ENCODE data around the gene KRTAP10-12.

Gene KRTAP10-12

GRCh38 chr21:44736291-44737004 is 39.5 kb downstream of the KRTAP10-12 start:
- no peaks in the 10 kb centered on the region for H3K79me1 ChIP-seq (ENCODE audit: low read depth, low read length)
- H3K14ac ChIP-seq (ENCODE audit: low read length), result no peak overlapping the region
- H3K9me3 ChIP-seq (replicated peaks in 1 of 2; ENCODE audit: control insufficient read depth in 2 of 2, insufficient read depth in 1 of 2, low read depth in 1 of 2, low read length in 2 of 2), result peaks cover 0 to 41% of the 10 kb centered on the region in 2 donors
- no peak for DNase-seq (ENCODE audit: low spot score)
- no peak overlapping the region for H4K91ac ChIP-seq (ENCODE audit: low read depth, low read length, poor library complexity)
- H4K8ac ChIP-seq (ENCODE audit: low read depth, low read length), result no peak overlapping the region
- no CpG with 5 or more reads among the region's 8 CpGs for WGBS, 2 donors (ENCODE audit: extremely low coverage in 2 of 2, insufficient read length in 2 of 2, insufficient replicate concordance in 1 of 2)
- no peak overlapping the region for H2AK5ac ChIP-seq (ENCODE audit: low read depth, low read length)
- H3K4me3 ChIP-seq (ENCODE audit: low read length in 2 of 2), result no peak overlapping the region
- H3K27ac ChIP-seq (replicated peaks; ENCODE audit: low read length), result no peak overlapping the region
- no peak overlapping the region for H2BK5ac ChIP-seq (ENCODE audit: low read length)
- no peak overlapping the region for H3K4me2 ChIP-seq (ENCODE audit: insufficient read depth, low read length, poor library complexity, severe bottlenecking)
- H2AFZ ChIP-seq (ENCODE audit: low read length), result no peak overlapping the region
- no peak overlapping the region for H3K18ac ChIP-seq (ENCODE audit: low read length)
- H3K4ac ChIP-seq (ENCODE audit: low read length), result no peak overlapping the region
- H2BK12ac ChIP-seq (ENCODE audit: low read length), result no peak overlapping the region
- no peak overlapping the region for H2BK120ac ChIP-seq (ENCODE audit: low read depth, low read length)
- no peak overlapping the region for H3K9ac ChIP-seq (ENCODE audit: low read depth, low read length, poor library complexity)
- H3K36me3 ChIP-seq (replicated peaks in 1 of 2; ENCODE audit: control insufficient read depth in 2 of 2, insufficient read depth in 2 of 2, low read length in 2 of 2), result no peaks in the 10 kb centered on the region
- H3K27me3 ChIP-seq (ENCODE audit: control insufficient read depth in 3 of 3, insufficient read depth in 3 of 3, low read depth in 1 of 3, low read length in 3 of 3), result peaks cover 0 to 63% (median 0%) of the 10 kb centered on the region in 3 experiments
- peak overlapping the region; percentile 17 for H3K23ac ChIP-seq (ENCODE audit: low read depth, low read length, poor library complexity)
- peaks cover 0 to 3% of the 10 kb centered on the region in 2 donors for H3K4me1 ChIP-seq (ENCODE audit: control insufficient read depth in 2 of 2, insufficient read depth in 1 of 2, low read depth in 1 of 2, low read length in 2 of 2)
- no peak overlapping the region for H2BK15ac ChIP-seq (ENCODE audit: low read length)

- Histone ChIP-seq H3K14ac (ENCODE audit: low read length) (no peak overlapping the region), H2BK15ac (ENCODE audit: low read length) (no peak overlapping the region), H3K4me2 (ENCODE audit: insufficient read depth, low read length, poor library complexity, severe bottlenecking) (no peak overlapping the region), H3K36me3 (replicated peaks in 1 of 2; ENCODE audit: control insufficient read depth in 2 of 2, insufficient read depth in 2 of 2, low read length in 2 of 2) (no peaks in the 10 kb centered on the region), H3K4ac (ENCODE audit: low read length) (no peak overlapping the region), H3K27me3 (ENCODE audit: control insufficient read depth in 3 of 3, insufficient read depth in 3 of 3, low read depth in 1 of 3, low read length in 3 of 3) (peaks cover 0 to 49% (median 0%) of the 10 kb centered on the region in 3 experiments), H3K4me1 (ENCODE audit: control insufficient read depth in 2 of 2, insufficient read depth in 1 of 2, low read depth in 1 of 2, low read length in 2 of 2) (peaks cover 0 to 3% of the 10 kb centered on the region in 2 donors), H2BK5ac (ENCODE audit: low read length) (no peak overlapping the region), H3K4me3 (ENCODE audit: low read length in 2 of 2) (no peak overlapping the region), H2BK12ac (ENCODE audit: low read length) (no peak overlapping the region), H3K9me3 (replicated peaks in 1 of 2; ENCODE audit: control insufficient read depth in 2 of 2, insufficient read depth in 1 of 2, low read depth in 1 of 2, low read length in 2 of 2) (peaks cover 0 to 41% of the 10 kb centered on the region in 2 donors), H3K18ac (ENCODE audit: low read length) (no peak overlapping the region), H3K23ac (ENCODE audit: low read depth, low read length, poor library complexity) (no peak overlapping the region), H2BK120ac (ENCODE audit: low read depth, low read length) (no peak overlapping the region), H3K9ac (ENCODE audit: low read depth, low read length, poor library complexity) (no peak overlapping the region), H3K27ac (replicated peaks; ENCODE audit: low read length) (no peak overlapping the region), H2AK5ac (ENCODE audit: low read depth, low read length) (no peak overlapping the region), H2AFZ (ENCODE audit: low read length) (no peak overlapping the region), H3K79me1 (ENCODE audit: low read depth, low read length) (no peaks in the 10 kb centered on the region), H4K8ac (ENCODE audit: low read depth, low read length) (no peak overlapping the region), H4K91ac (ENCODE audit: low read depth, low read length, poor library complexity) (no peak overlapping the region)
- DNase-seq (ENCODE audit: low spot score), result peak; percentile 44
- WGBS, 2 donors (ENCODE audit: extremely low coverage in 2 of 2, insufficient read length in 2 of 2, insufficient replicate concordance in 1 of 2), result no CpG with 5 or more reads among the region's 3 CpGs
Measured at GRCh38 chr21:44737706-44738354, 40.9 kb downstream of the KRTAP10-12 start.

- H3K4ac ChIP-seq (ENCODE audit: low read length), result no peak overlapping the region
- no peak overlapping the region for H3K23ac ChIP-seq (ENCODE audit: low read depth, low read length, poor library complexity)
- peaks cover 0 to 43% (median 0%) of the 10 kb centered on the region in 3 experiments for H3K27me3 ChIP-seq (ENCODE audit: control insufficient read depth in 3 of 3, insufficient read depth in 3 of 3, low read depth in 1 of 3, low read length in 3 of 3)
- H3K79me1 ChIP-seq (ENCODE audit: low read depth, low read length), result no peaks in the 10 kb centered on the region
- H3K27ac ChIP-seq (replicated peaks; ENCODE audit: low read length), result no peak overlapping the region
- H2BK12ac ChIP-seq (ENCODE audit: low read length), result no peak overlapping the region
- H4K91ac ChIP-seq (ENCODE audit: low read depth, low read length, poor library complexity), result no peak overlapping the region
- H3K4me1 ChIP-seq (ENCODE audit: control insufficient read depth in 2 of 2, insufficient read depth in 1 of 2, low read depth in 1 of 2, low read length in 2 of 2), result peaks cover 0 to 3% of the 10 kb centered on the region in 2 donors
- H3K36me3 ChIP-seq (replicated peaks in 1 of 2; ENCODE audit: control insufficient read depth in 2 of 2, insufficient read depth in 2 of 2, low read length in 2 of 2), result no peaks in the 10 kb centered on the region
- H2BK120ac ChIP-seq (ENCODE audit: low read depth, low read length), result no peak overlapping the region
- no peak overlapping the region for H2BK5ac ChIP-seq (ENCODE audit: low read length)
- no peak for DNase-seq (ENCODE audit: low spot score)
- no peak overlapping the region for H3K9ac ChIP-seq (ENCODE audit: low read depth, low read length, poor library complexity)
- no peak overlapping the region for H3K14ac ChIP-seq (ENCODE audit: low read length)
- no peak overlapping the region for H4K8ac ChIP-seq (ENCODE audit: low read depth, low read length)
- H3K9me3 ChIP-seq (replicated peaks in 1 of 2; ENCODE audit: control insufficient read depth in 2 of 2, insufficient read depth in 1 of 2, low read depth in 1 of 2, low read length in 2 of 2), result peaks cover 0 to 41% of the 10 kb centered on the region in 2 donors
- no peak overlapping the region for H2AK5ac ChIP-seq (ENCODE audit: low read depth, low read length)
- no CpG with 5 or more reads among the region's 3 CpGs for WGBS, 2 donors (ENCODE audit: extremely low coverage in 2 of 2, insufficient read length in 2 of 2, insufficient replicate concordance in 1 of 2)
- no peak overlapping the region for H3K18ac ChIP-seq (ENCODE audit: low read length)
- H2BK15ac ChIP-seq (ENCODE audit: low read length), result no peak overlapping the region
- H3K4me2 ChIP-seq (ENCODE audit: insufficient read depth, low read length, poor library complexity, severe bottlenecking), result no peak overlapping the region
- H3K4me3 ChIP-seq (ENCODE audit: low read length in 2 of 2), result no peak overlapping the region
- no peak overlapping the region for H2AFZ ChIP-seq (ENCODE audit: low read length)
Measured at GRCh38 chr21:44738621-44739020, 41.6 kb downstream of the KRTAP10-12 start.

- Histone ChIP-seq H3K9ac (ENCODE audit: low read depth, low read length, poor library complexity) (no peak overlapping the region), H2BK12ac (ENCODE audit: low read length) (no peak overlapping the region), H3K23ac (ENCODE audit: low read depth, low read length, poor library complexity) (no peak overlapping the region), H3K27me3 (ENCODE audit: control insufficient read depth in 3 of 3, insufficient read depth in 3 of 3, low read depth in 1 of 3, low read length in 3 of 3) (peaks cover 0 to 39% (median 0%) of the 10 kb centered on the region in 3 experiments), H3K4me2 (ENCODE audit: insufficient read depth, low read length, poor library complexity, severe bottlenecking) (no peak overlapping the region), H3K79me1 (ENCODE audit: low read depth, low read length) (no peaks in the 10 kb centered on the region), H2AK5ac (ENCODE audit: low read depth, low read length) (no peak overlapping the region), H3K18ac (ENCODE audit: low read length) (no peak overlapping the region), H3K4ac (ENCODE audit: low read length) (no peak overlapping the region), H3K9me3 (replicated peaks in 1 of 2; ENCODE audit: control insufficient read depth in 2 of 2, insufficient read depth in 1 of 2, low read depth in 1 of 2, low read length in 2 of 2) (peaks cover 0 to 41% of the 10 kb centered on the region in 2 donors), H2AFZ (ENCODE audit: low read length) (no peak overlapping the region), H3K27ac (replicated peaks; ENCODE audit: low read length) (no peak overlapping the region), H3K14ac (ENCODE audit: low read length) (no peak overlapping the region), H4K8ac (ENCODE audit: low read depth, low read length) (no peak overlapping the region), H3K4me3 (ENCODE audit: low read length in 2 of 2) (no peak overlapping the region), H3K4me1 (ENCODE audit: control insufficient read depth in 2 of 2, insufficient read depth in 1 of 2, low read depth in 1 of 2, low read length in 2 of 2) (peaks cover 0 to 3% of the 10 kb centered on the region in 2 donors), H2BK5ac (ENCODE audit: low read length) (no peak overlapping the region), H2BK120ac (ENCODE audit: low read depth, low read length) (no peak overlapping the region), H2BK15ac (ENCODE audit: low read length) (no peak overlapping the region), H3K36me3 (replicated peaks in 1 of 2; ENCODE audit: control insufficient read depth in 2 of 2, insufficient read depth in 2 of 2, low read length in 2 of 2) (no peaks in the 10 kb centered on the region), H4K91ac (ENCODE audit: low read depth, low read length, poor library complexity) (no peak overlapping the region)
- no CpG with 5 or more reads among the region's 1 CpG for WGBS, 2 donors (ENCODE audit: extremely low coverage in 2 of 2, insufficient read length in 2 of 2, insufficient replicate concordance in 1 of 2)
- no peak for DNase-seq (ENCODE audit: low spot score)
Measured at GRCh38 chr21:44739316-44739715, 42.3 kb downstream of the KRTAP10-12 start.

Data from neuronal stem cell (in vitro differentiated cells).